ENCODE data around the gene GTPBP2.
"Not testable (repeated sequence)": the region's sequence is repeated elsewhere in the genome, so short reads cannot be mapped to it uniquely, and the experiment has no call there.

Gene GTPBP2

DNA sequence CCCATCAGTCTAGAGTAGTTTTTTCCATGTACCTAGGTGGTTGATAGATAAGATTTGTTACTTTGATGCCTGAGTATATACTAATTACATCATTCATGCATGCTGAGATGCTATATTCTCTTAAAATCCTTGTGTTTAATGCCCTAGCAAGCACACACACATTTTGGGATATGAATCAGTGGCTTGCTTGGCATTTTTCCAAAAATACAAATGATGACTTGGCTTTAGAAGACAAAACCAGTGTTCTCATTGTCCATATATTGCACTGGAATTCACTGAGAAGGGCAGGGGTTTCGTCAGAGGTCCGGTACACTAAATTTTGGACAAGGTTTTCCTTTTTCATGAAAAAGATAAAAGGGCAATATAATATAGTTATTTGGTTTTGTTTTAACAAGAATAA is 24.9 kb downstream of the GTPBP2 start:
- Histone ChIP-seq H3K79me2 (ENCODE audit: insufficient read depth, low read length) (peaks cover 9% of the 10 kb centered on the region; the same call in 1 of the 2 replicates), H3K4me3 (ENCODE audit: insufficient read depth, low read length, poor library complexity, severe bottlenecking) (no peak overlapping the region), H4K20me1 (ENCODE audit: low read depth, low read length) (no peaks in the 10 kb centered on the region), H3K27me3 (ENCODE audit: low read length) (no peaks in the 10 kb centered on the region), H3K9ac (ENCODE audit: low read length) (no peak overlapping the region), H3F3A (ENCODE audit: insufficient read depth) (peaks cover 58% of the 10 kb centered on the region), H2AFZ (ENCODE audit: low read depth, low read length, severe bottlenecking) (no peak overlapping the region), H3K36me3 (ENCODE audit: low read length) (peaks cover 73% of the 10 kb centered on the region), H3K4me2 (ENCODE audit: low read depth, low read length, poor library complexity, severe bottlenecking) (no peak overlapping the region), H3K27ac (ENCODE audit: low read depth, low read length) (no peak overlapping the region), H3K9me2 (replicated peaks; ENCODE audit: insufficient read depth, low read length) (no peaks in the 10 kb centered on the region), H3K9me3 (ENCODE audit: insufficient read depth, low read length) (no peaks in the 10 kb centered on the region)
- TF ChIP-seq, protein P1, sequence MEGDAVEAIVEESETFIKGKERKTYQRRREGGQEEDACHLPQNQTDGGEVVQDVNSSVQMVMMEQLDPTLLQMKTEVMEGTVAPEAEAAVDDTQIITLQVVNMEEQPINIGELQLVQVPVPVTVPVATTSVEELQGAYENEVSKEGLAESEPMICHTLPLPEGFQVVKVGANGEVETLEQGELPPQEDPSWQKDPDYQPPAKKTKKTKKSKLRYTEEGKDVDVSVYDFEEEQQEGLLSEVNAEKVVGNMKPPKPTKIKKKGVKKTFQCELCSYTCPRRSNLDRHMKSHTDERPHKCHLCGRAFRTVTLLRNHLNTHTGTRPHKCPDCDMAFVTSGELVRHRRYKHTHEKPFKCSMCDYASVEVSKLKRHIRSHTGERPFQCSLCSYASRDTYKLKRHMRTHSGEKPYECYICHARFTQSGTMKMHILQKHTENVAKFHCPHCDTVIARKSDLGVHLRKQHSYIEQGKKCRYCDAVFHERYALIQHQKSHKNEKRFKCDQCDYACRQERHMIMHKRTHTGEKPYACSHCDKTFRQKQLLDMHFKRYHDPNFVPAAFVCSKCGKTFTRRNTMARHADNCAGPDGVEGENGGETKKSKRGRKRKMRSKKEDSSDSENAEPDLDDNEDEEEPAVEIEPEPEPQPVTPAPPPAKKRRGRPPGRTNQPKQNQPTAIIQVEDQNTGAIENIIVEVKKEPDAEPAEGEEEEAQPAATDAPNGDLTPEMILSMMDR (IDR thresholded peaks at IDR 0.05; ENCODE audit: insufficient read depth, low read length, poor library complexity, severe bottlenecking): no peak
- TF ChIP-seq EZH2phosphoT487 (conservative IDR thresholded peaks at IDR 0.05; ENCODE audit: low read length): no peak

DNA sequence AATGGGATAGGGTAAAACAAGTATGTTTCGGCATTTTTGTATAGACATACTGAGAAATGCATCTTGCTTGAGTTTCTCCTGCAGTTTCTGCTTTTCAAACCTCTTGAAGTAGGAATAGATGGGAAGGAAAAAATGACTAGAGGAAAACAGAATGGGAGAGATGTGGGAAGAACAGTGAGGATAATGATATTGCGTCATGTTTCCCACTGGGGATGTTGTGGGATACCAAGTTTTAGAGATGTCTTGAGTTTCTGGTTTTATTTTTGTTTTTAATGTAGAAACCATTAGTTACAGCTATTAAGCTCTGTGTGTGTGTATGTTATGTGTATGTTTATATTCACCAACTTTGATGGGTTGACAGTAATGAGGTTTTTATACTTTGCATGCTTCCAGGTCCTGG is 28.5 kb downstream of the GTPBP2 start:
- Histone ChIP-seq H3K9ac (ENCODE audit: low read length) (no peak overlapping the region), H3K9me2 (replicated peaks; ENCODE audit: insufficient read depth, low read length) (no peaks in the 10 kb centered on the region), H3K27me3 (ENCODE audit: low read length) (no peaks in the 10 kb centered on the region), H4K20me1 (ENCODE audit: low read depth, low read length) (no peaks in the 10 kb centered on the region), H3K79me2 (ENCODE audit: insufficient read depth, low read length) (peaks cover 4% of the 10 kb centered on the region; the same call in 1 of the 2 replicates), H3K4me2 (ENCODE audit: low read depth, low read length, poor library complexity, severe bottlenecking) (no peak overlapping the region), H3K36me3 (ENCODE audit: low read length) (peaks cover 75% of the 10 kb centered on the region), H3K4me3 (ENCODE audit: insufficient read depth, low read length, poor library complexity, severe bottlenecking) (no peak overlapping the region), H3K9me3 (ENCODE audit: insufficient read depth, low read length) (no peaks in the 10 kb centered on the region), H3F3A (ENCODE audit: insufficient read depth) (peaks cover 47% of the 10 kb centered on the region), H3K27ac (ENCODE audit: low read depth, low read length) (no peak overlapping the region), H2AFZ (ENCODE audit: low read depth, low read length, severe bottlenecking) (no peak overlapping the region)
- TF ChIP-seq, protein P1 (IDR thresholded peaks at IDR 0.05; ENCODE audit: insufficient read depth, low read length, poor library complexity, severe bottlenecking): no peak
- TF ChIP-seq EZH2phosphoT487 (conservative IDR thresholded peaks at IDR 0.05; ENCODE audit: low read length): no peak

DNA sequence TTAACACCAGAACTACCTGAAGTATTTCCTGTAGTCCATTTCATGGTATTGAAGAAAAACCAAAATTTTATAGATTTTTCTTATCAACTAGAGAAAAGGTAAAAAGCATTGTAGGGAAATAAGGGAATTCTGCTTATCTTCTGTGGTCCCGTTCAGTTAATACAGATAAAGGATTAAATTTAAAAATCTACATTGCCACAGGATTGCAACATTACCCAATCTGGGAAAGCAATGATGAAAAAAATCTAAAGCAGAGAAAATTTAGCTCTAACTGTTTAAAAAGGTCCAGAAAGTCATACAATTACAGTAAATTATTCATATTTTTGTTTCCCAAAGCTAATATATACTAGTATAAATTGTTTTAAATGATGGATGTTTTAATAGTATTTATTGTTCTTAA is 35.1 kb downstream of the GTPBP2 start:
- peaks cover 33% of the 10 kb centered on the region for H3F3A ChIP-seq (ENCODE audit: insufficient read depth)
- no peak overlapping the region for H3K4me3 ChIP-seq (ENCODE audit: insufficient read depth, low read length, poor library complexity, severe bottlenecking)
- H3K36me3 ChIP-seq (ENCODE audit: low read length): peaks cover 67% of the 10 kb centered on the region
- no peak for TF ChIP-seq EZH2phosphoT487 (conservative IDR thresholded peaks at IDR 0.05; ENCODE audit: low read length)
- TF ChIP-seq, protein P1 (IDR thresholded peaks at IDR 0.05; ENCODE audit: insufficient read depth, low read length, poor library complexity, severe bottlenecking): no peak
- no peak overlapping the region for H3K9ac ChIP-seq (ENCODE audit: low read length)
- H3K27me3 ChIP-seq (ENCODE audit: low read length): no peaks in the 10 kb centered on the region
- no peak overlapping the region for H3K4me2 ChIP-seq (ENCODE audit: low read depth, low read length, poor library complexity, severe bottlenecking)
- H2AFZ ChIP-seq (ENCODE audit: low read depth, low read length, severe bottlenecking): no peak overlapping the region
- H4K20me1 ChIP-seq (ENCODE audit: low read depth, low read length): peaks cover 10% of the 10 kb centered on the region
- H3K9me3 ChIP-seq (ENCODE audit: insufficient read depth, low read length): no peaks in the 10 kb centered on the region
- H3K27ac ChIP-seq (ENCODE audit: low read depth, low read length): no peak overlapping the region
- H3K79me2 ChIP-seq (ENCODE audit: insufficient read depth, low read length): peaks cover 57% of the 10 kb centered on the region
- no peaks in the 10 kb centered on the region for H3K9me2 ChIP-seq (replicated peaks; ENCODE audit: insufficient read depth, low read length)

DNA sequence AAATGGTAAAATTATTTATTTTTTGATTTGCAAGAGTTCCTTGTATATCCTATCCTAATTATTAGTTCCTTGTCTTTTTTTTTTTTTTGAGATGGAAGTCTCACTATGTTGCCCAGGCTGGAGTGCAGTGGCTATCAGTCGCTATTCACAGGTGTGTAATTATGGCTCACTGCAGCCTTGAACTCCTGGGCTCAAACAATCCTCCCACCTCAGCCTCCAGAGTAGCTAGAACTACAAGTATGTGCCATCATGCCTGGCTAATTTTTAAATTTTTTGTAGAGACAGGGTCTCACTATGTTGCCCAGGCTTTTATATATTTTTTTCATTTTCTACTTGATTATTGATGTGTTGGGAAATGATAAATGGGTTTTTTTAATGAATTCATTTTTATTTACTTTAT is 39.5 kb downstream of the GTPBP2 start:
- not testable (repeated sequence) for H3K9me2 ChIP-seq (replicated peaks; ENCODE audit: insufficient read depth, low read length); H2AFZ ChIP-seq (ENCODE audit: low read depth, low read length, severe bottlenecking); H3K9me3 ChIP-seq (ENCODE audit: insufficient read depth, low read length); H3K9ac ChIP-seq (ENCODE audit: low read length); H3K4me2 ChIP-seq (ENCODE audit: low read depth, low read length, poor library complexity, severe bottlenecking); H3K4me3 ChIP-seq (ENCODE audit: insufficient read depth, low read length, poor library complexity, severe bottlenecking); H3K27ac ChIP-seq (ENCODE audit: low read depth, low read length); H3K27me3 ChIP-seq (ENCODE audit: low read length)
- Histone ChIP-seq H4K20me1 (ENCODE audit: low read depth, low read length) (peaks cover 10% of the 10 kb centered on the region), H3F3A (ENCODE audit: insufficient read depth) (peaks cover 24% of the 10 kb centered on the region), H3K36me3 (ENCODE audit: low read length) (peaks cover 64% of the 10 kb centered on the region), H3K79me2 (ENCODE audit: insufficient read depth, low read length) (peaks cover 68% of the 10 kb centered on the region)

Measured in SU-DHL-6 (cell line).